Measurements from ENCODE around the gene KCTD5.

The KCTD5 gene

DNA sequence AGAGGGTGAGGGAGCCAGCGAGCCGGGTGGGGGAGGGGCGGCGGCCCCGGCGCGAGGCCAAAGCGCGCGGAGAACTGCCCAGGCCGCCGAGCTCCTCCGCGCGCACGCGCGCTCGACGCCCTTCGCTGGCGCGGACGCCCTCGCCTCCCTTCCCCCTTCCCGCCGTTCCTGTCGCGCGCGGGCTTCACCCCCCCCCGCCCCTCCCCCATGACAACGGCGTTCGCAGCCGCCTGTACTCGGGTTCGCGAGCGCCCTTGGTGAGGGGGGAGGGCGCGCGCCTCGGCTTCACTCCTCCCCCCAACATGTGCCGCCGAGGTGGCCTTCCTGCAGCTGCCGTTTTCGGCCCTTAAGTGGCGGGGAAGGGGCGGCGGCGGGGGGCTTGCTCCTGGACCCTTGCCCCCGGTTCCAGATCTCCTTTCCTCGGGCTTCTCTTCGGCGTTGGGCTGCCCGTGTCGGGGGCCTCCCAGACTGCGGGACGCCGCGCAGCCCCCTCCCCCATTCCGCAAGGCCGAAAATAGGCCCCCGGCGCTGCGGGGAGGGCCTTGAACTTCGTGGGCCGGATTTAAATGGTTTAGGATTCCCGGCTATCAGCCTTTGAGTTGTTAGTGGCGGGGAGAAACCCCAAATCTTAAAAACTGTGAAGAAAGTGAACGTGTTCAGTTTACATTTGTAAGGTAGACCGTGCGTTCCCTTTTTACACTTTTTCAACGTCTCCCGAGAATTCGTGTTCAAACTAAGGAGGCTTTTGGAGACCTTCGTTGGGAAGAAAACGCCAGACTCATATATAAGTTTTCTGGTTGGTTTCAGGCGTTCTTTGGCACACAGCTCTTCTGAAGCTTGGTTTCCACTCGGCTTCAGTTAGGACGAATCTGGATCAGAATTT, 70.8 kb downstream of the KCTD5 start:
- DNase-seq: peak; percentile 53

DNA sequence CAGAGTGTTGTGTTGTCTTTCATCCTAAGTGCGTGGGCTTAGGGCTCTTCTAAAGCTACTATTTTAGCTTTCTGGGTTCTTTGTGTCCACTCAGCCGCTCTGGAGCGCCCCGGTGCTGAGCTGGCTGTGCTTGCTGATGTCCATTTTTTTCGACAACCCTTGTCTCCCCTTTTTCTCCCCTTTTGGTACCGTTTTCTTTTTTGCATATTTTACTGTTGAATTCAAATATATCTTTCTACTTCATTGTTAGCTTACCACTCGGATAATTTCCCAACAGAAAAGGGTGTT, 71.4 kb downstream of the KCTD5 start:
- DNase-seq: no peak

DNA sequence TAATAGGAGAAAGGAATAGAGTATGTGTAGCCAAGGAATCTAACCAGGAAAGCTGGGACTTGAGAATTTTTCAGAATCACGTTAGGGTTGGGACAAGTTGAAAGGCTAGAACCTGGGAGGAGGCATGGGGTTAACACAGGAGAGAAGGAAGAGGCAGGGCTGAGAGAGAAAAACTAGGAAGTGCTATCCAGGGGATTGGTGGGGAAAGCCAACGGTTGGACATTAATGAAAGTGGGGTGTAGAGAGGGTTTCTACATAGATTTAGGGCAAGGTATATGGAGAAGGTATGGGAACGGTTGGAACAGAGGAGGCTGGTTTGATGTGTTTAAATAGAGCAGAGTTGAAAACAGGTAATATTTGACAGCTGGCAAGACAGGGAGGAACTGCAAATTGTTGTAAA, 72.8 kb downstream of the KCTD5 start:
- DNase-seq: no peak

DNA sequence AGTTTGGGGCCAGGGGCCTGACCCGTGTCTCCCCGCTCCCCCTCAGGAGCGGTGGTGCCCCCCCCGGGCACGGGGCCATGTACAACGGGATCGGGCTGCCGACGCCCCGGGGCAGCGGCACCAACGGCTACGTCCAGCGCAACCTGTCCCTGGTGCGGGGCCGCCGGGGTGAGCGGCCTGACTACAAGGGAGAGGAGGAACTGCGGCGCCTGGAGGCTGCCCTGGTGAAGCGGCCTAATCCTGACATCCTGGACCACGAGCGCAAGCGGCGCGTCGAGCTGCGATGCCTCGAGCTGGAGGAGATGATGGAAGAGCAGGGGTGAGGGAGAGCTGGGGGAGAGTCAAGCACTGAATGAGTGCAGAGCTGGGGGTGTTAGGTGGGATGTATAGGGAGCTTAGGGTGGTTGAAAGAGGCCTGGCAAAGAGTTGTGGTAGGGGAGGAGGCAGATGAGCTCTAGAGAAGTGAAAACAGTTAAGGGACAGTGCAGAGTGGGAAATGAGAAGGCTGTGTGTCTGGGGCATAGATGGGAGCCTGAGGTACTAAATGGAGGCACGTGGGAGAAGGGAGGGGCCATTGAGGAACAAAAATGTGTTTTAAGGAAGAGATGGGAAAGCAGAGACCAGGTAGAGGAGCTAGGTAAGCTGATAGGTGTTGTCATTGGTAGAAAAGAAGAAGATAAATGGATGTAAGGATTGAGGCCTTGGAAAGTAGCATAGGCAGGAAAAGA, 74.1 kb downstream of the KCTD5 start:
- DNase-seq: no peak

DNA sequence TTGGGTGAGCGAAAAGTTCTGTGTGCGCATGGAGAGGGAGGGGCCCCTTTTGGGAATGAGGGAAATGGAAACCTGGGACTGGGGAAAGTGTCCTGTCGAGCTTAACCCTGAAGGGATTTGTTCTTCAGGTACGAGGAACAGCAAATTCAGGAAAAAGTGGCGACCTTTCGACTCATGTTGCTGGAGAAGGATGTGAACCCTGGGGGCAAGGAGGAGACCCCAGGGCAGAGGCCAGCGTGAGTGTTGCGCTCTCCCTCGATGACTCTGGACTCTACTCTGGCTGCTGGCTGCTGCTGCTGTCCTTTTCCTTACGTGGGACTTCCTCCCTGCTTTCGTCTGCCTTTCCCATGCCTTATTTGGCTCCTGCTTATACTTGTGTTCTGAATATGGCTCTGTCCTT, 75.0 kb downstream of the KCTD5 start:
- no peak for DNase-seq

Data from NCI-H1105 (cell line).